HL-60/S4 treated with phorbol 12-myristate 13-acetate at 8.2 ng/mL for 4 days and 3 days (cell line): Measurements from ENCODE around the gene PMFBP1.

ENCODE experiments used
- in situ Hi-C: fragments of 300-500 bp; cut with MboI; formaldehyde crosslinking; loops from 2 replicates; pipeline ENCODE4 v1.15.0; 2022; ENCODE audit warnings: low sequenced_read_pairs

The PMFBP1 gene

GRCh38 chr16:72189865-72190371, 18.0 kb upstream of the PMFBP1 start:
- in situ Hi-C loops, result no loop called here

GRCh38 chr16:72188541-72188940, 16.6 kb upstream of the PMFBP1 start:
- in situ Hi-C loops, result no loop called here

- in situ Hi-C loops, result no loop called here
Measured at GRCh38 chr16:72187551-72187950, 15.6 kb upstream of the PMFBP1 start.

- in situ Hi-C loops, result no loop called here
Measured at GRCh38 chr16:72182976-72183375, 11.0 kb upstream of the PMFBP1 start.

GRCh38 chr16:72179204-72179970, 7.4 kb upstream of the PMFBP1 start:
- in situ Hi-C loops, result no loop called here

- in situ Hi-C loops, result no loop called here
Measured at GRCh38 chr16:72174726-72175125, 2.8 kb upstream of the PMFBP1 start.

GRCh38 chr16:72173997-72174396, 2.0 kb upstream of the PMFBP1 start:
- in situ Hi-C loops, result no loop called here

- in situ Hi-C loops, result no loop called here
Measured at GRCh38 chr16:72171236-72171635, 719 bp downstream of the PMFBP1 start.

GRCh38 chr16:72169708-72170107, 2.2 kb downstream of the PMFBP1 start:
- in situ Hi-C loops, result no loop called here

- in situ Hi-C loops, result no loop called here
Measured at GRCh38 chr16:72168365-72168764, 3.6 kb downstream of the PMFBP1 start.

GRCh38 chr16:72166954-72167561, 4.9 kb downstream of the PMFBP1 start:
- in situ Hi-C loops, result no loop called here

- in situ Hi-C loops, result no loop called here
Measured at GRCh38 chr16:72166151-72166550, 5.8 kb downstream of the PMFBP1 start.

GRCh38 chr16:72164691-72165090, 7.3 kb downstream of the PMFBP1 start:
- in situ Hi-C loops, result no loop called here

- in situ Hi-C loops, result no loop called here
Measured at GRCh38 chr16:72162105-72162692, 9.8 kb downstream of the PMFBP1 start.

GRCh38 chr16:72159801-72160200, 12.2 kb downstream of the PMFBP1 start:
- in situ Hi-C loops, result no loop called here

GRCh38 chr16:72159386-72159785, 12.6 kb downstream of the PMFBP1 start:
- in situ Hi-C loops, result no loop called here

GRCh38 chr16:72149676-72150464, 22.1 kb downstream of the PMFBP1 start:
- in situ Hi-C loops, result no loop called here

- in situ Hi-C loops, result no loop called here
Measured at GRCh38 chr16:72142476-72142875, 29.5 kb downstream of the PMFBP1 start.

- in situ Hi-C loops, result no loop called here
Measured at GRCh38 chr16:72139908-72140307, 32.0 kb downstream of the PMFBP1 start.

GRCh38 chr16:72138064-72138572, 33.8 kb downstream of the PMFBP1 start:
- in situ Hi-C loops, result no loop called here
